ENCODE results near the gene RIC8B.

- TF ChIP-seq CTCF (IDR thresholded peaks at IDR 0.05; ENCODE audit: low read depth, low read length) = no peak
- no peak for TF ChIP-seq EZH2phosphoT487 (IDR thresholded peaks at IDR 0.05; ENCODE audit: low read depth)
Observed at GRCh38 chr12:106915635-106916026, 141.1 kb downstream of the RIC8B start.
